ENCODE measurements around the gene GPR160.

DNA sequence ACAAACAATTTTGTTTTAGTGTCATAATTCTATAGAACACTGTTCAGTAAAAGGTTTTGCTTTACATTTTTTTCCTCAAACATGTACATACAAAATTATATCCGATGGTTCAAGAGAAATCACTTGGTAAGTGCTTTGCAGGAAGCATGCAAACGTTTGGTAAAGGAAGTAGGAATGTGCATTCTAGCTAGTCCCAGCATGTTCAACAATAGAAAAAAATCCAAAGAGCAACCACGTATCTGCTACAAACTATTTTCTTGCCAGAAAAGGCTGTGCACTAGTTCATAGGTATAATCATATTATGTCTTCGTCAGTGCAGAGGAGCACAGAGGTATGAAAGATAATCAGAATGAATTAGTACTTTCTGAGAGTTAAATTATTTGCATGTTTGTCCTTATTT, 58.0 kb downstream of the GPR160 start:
- TF ChIP-seq, protein P1, sequence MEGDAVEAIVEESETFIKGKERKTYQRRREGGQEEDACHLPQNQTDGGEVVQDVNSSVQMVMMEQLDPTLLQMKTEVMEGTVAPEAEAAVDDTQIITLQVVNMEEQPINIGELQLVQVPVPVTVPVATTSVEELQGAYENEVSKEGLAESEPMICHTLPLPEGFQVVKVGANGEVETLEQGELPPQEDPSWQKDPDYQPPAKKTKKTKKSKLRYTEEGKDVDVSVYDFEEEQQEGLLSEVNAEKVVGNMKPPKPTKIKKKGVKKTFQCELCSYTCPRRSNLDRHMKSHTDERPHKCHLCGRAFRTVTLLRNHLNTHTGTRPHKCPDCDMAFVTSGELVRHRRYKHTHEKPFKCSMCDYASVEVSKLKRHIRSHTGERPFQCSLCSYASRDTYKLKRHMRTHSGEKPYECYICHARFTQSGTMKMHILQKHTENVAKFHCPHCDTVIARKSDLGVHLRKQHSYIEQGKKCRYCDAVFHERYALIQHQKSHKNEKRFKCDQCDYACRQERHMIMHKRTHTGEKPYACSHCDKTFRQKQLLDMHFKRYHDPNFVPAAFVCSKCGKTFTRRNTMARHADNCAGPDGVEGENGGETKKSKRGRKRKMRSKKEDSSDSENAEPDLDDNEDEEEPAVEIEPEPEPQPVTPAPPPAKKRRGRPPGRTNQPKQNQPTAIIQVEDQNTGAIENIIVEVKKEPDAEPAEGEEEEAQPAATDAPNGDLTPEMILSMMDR (IDR thresholded peaks at IDR 0.05), result no peak
- TF ChIP-seq POLR2A (IDR thresholded peaks at IDR 0.05), result no peak
